ENCODE data around the gene PGAM4.
"Not testable (repeated sequence)": the region's sequence is repeated elsewhere in the genome, so short reads cannot be mapped to it uniquely, and the experiment has no call there.

Gene PGAM4

GRCh38 chrX:77930581-77930980 lies 38.9 kb downstream of the PGAM4 start:
- DNase-seq (ENCODE audit: insufficient read length, low spot score) (no peak), FAIRE-seq (no peak)

- no peak for FAIRE-seq
These were observed 43.7 kb downstream of the PGAM4 start for GRCh38 chrX:77925764-77926163.

GRCh38 chrX:77924320-77924859 lies 45.0 kb downstream of the PGAM4 start:
- no peak for FAIRE-seq

More at GRCh38 chrX:77925764-77926163, 43.7 kb downstream of the PGAM4 start:
- DNase-seq (ENCODE audit: insufficient read length, low spot score), result no peak

GRCh38 chrX:77922787-77923186 lies 46.7 kb downstream of the PGAM4 start:
- FAIRE-seq (no peak), DNase-seq (ENCODE audit: insufficient read length, low spot score) (no peak)

More at GRCh38 chrX:77924320-77924859, 45.0 kb downstream of the PGAM4 start:
- no peak for DNase-seq (ENCODE audit: insufficient read length, low spot score)

GRCh38 chrX:77919370-77919769 lies 50.1 kb downstream of the PGAM4 start:
- not testable (repeated sequence) for DNase-seq (ENCODE audit: insufficient read length, low spot score); FAIRE-seq

- no peak for FAIRE-seq
- DNase-seq (ENCODE audit: insufficient read length, low spot score), result no peak
These were observed 50.9 kb downstream of the PGAM4 start for GRCh38 chrX:77918568-77918967.

All from HTR-8/SVneo (cell line).